Body of pancreas (tissue), 4 donors: ENCODE measurements around the gene KCNMB2. TPM values are rescaled to one million over a fixed set of nuclear protein-coding genes. Genes with fewer than 3 reads are reported as not detected.
"Not testable (repeated sequence)": the region's sequence is repeated elsewhere in the genome, so short reads cannot be mapped to it uniquely, and the experiment has no call there.

Experiments
- ATAC-seq: fragments of 150-250 bp; one replicate; pipeline ENCODE4 v1.9.1; 2016
- DNase-seq, 4 donors: peaks; one replicate each; pipeline ENCODE4 v3.0.0-alpha.2; 2019
- H3K27ac ChIP-seq, 4 donors: fragments of 200-600 bp; sonication (generic); 1 replicate in 3 of 4; 2 replicates in 1 of 4; pipeline versions ENCODE4 v1.5.1 to v1.6.1; 2016 to 2019; ENCODE audit warnings: mild to moderate bottlenecking in 1 of 4, mixed read lengths in 1 of 4, moderate library complexity in 1 of 4
- H3K27me3 ChIP-seq, 2 donors: fragments of 200-600 bp; sonication (generic); one replicate each; pipeline ENCODE4 v1.6.0; 2016; ENCODE audit warnings: mild to moderate bottlenecking in 1 of 2
- H3K36me3 ChIP-seq, 2 donors: fragments of 200-600 bp; sonication (generic); replicated peaks in 1 of 2; 2 replicates each; pipeline ENCODE4 v1.5.1; 2016; ENCODE audit warnings: low read depth in 2 of 2; ENCODE audit not compliant: insufficient read depth in 1 of 2
- H3K4me1 ChIP-seq: fragments of 200-600 bp; sonication (generic); one replicate; pipeline ENCODE4 v1.6.0; 2016
- H3K4me3 ChIP-seq, 2 donors: fragments of 200-600 bp; sonication (generic); 1 replicate in 1 of 2; 2 replicates in 1 of 2; pipeline ENCODE4 v1.5.1; 2016 to 2019
- H3K9me3 ChIP-seq, 3 donors: fragments of 200-600 bp; sonication (generic); 1 replicate in 2 of 3; 2 replicates in 1 of 3; pipeline ENCODE4 v1.5.1; 2016
- POLR2A ChIP-seq, 3 donors: fragments of 450-650 bp; IDR thresholded peaks; one replicate each; pipeline ENCODE4 v1.6.1; 2016; ENCODE audit warnings: antibody characterized with exemption in 3 of 3, mild to moderate bottlenecking in 2 of 3
- WGBS, 2 donors: methylation state at CpG; one replicate each; pipeline ENCODE4 v1.1.5; 2017; 5-methylcytosine and 5-hydroxymethylcytosine counted together
- intact Hi-C: fragments of 100-400 bp; cut with DNase I; formaldehyde crosslinking; loops from one replicate; pipeline ENCODE4 v1.15.1; 2023
- total RNA-seq, 2 donors: library from RNA; depleted of rRNA; stranded (reverse); fragments of >200 nt; gene quantifications; one replicate each; pipeline ENCODE4 v1.1.0, GENCODE V29; 2016
- TF ChIP-seq, protein P1 (sequence below), 7 experiments: fragments of 450-650 bp in 4 of 7; fragments of 200-600 bp in 3 of 7; sonication (generic) in 3 of 7; IDR thresholded peaks; one replicate each; pipeline ENCODE4 v1.5.1; 2016 to 2019; ENCODE audit warnings: antibody characterized with exemption in 7 of 7

KCNMB2 gene
- total RNA-seq, 2 donors from 2014 or later = 2.3 TPM; not detected in 1

GRCh38 chr3:178856804-178857203, 320.6 kb downstream of the KCNMB2 start:
- no peak for TF ChIP-seq POLR2A (IDR thresholded peaks at IDR 0.05)
- TF ChIP-seq, protein P1, sequence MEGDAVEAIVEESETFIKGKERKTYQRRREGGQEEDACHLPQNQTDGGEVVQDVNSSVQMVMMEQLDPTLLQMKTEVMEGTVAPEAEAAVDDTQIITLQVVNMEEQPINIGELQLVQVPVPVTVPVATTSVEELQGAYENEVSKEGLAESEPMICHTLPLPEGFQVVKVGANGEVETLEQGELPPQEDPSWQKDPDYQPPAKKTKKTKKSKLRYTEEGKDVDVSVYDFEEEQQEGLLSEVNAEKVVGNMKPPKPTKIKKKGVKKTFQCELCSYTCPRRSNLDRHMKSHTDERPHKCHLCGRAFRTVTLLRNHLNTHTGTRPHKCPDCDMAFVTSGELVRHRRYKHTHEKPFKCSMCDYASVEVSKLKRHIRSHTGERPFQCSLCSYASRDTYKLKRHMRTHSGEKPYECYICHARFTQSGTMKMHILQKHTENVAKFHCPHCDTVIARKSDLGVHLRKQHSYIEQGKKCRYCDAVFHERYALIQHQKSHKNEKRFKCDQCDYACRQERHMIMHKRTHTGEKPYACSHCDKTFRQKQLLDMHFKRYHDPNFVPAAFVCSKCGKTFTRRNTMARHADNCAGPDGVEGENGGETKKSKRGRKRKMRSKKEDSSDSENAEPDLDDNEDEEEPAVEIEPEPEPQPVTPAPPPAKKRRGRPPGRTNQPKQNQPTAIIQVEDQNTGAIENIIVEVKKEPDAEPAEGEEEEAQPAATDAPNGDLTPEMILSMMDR (IDR thresholded peaks at IDR 0.05) = no peak
- no peaks in the 10 kb centered on the region for H3K4me1 ChIP-seq
- intact Hi-C loops = no loop called here

GRCh38 chr3:178859386-178859785, 323.1 kb downstream of the KCNMB2 start:
- WGBS, 2 donors = 70 to 74% methylated on average over 3 of the region's 3 CpGs
- intact Hi-C loops = no loop called here

More at GRCh38 chr3:178856804-178857203, 320.6 kb downstream of the KCNMB2 start:
- Histone ChIP-seq H3K27me3 (no peaks in the 10 kb centered on the region), H3K9me3 (no peaks in the 10 kb centered on the region), H3K36me3 (no peaks in the 10 kb centered on the region), H3K4me3 (no peak overlapping the region), H3K27ac (no peak overlapping the region)
- ATAC-seq = no peak
- 84 to 87% methylated on average over 2 of the region's 2 CpGs for WGBS, 2 donors
- DNase-seq = no peak

GRCh38 chr3:178859900-178860436, 323.7 kb downstream of the KCNMB2 start:
- H3K4me3 ChIP-seq, ATAC-seq, H3K27ac ChIP-seq, H3K27me3 ChIP-seq, H3K4me1 ChIP-seq, H3K9me3 ChIP-seq, H3K36me3 ChIP-seq, intact Hi-C loops, DNase-seq: not testable (repeated sequence)
- WGBS, 2 donors = 82 to 85% methylated on average over 27 to 28 of the region's 29 CpGs

More at GRCh38 chr3:178859386-178859785, 323.1 kb downstream of the KCNMB2 start:
- H3K9me3 ChIP-seq = no peaks in the 10 kb centered on the region
- no peaks in the 10 kb centered on the region for H3K4me1 ChIP-seq
- H3K4me3 ChIP-seq = no peak overlapping the region
- DNase-seq = no peak
- no peak for ATAC-seq
- H3K36me3 ChIP-seq = no peaks in the 10 kb centered on the region
- no peak for TF ChIP-seq POLR2A (IDR thresholded peaks at IDR 0.05)
- H3K27me3 ChIP-seq = no peaks in the 10 kb centered on the region
- H3K27ac ChIP-seq = no peak overlapping the region

DNA sequence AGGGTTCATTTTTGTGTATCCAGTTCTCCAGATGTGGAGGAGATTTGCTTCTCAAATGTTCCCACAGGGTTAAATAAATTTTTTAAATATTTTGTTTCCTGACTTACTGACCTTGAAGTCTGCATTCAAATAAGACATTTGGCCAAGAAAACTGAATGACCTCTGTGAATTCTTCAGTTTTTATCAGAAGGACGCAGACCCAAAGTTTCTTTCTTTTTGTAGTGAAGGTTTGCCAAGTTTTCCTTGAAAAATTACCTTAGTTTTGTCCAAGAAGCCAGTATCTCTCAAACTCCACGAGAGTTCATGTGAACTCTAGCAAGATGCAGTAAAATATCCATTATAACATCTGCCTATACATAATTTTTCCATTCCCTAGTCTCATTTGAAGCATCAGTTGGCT, 332.4 kb downstream of the KCNMB2 start:
- Histone ChIP-seq H3K27me3 (no peaks in the 10 kb centered on the region), H3K36me3 (no peaks in the 10 kb centered on the region), H3K27ac (no peak overlapping the region), H3K9me3 (no peaks in the 10 kb centered on the region), H3K4me1 (no peaks in the 10 kb centered on the region), H3K4me3 (no peak overlapping the region)
- 17% methylated on average over 2 of the region's 2 CpGs for WGBS, 2 donors
- intact Hi-C loops = no loop called here
- DNase-seq = no peak
- ATAC-seq = no peak
- TF ChIP-seq, protein P1 (IDR thresholded peaks at IDR 0.05) = no peak
- no peak for TF ChIP-seq POLR2A (IDR thresholded peaks at IDR 0.05)

- H3K36me3 ChIP-seq = no peaks in the 10 kb centered on the region
- intact Hi-C loops = no loop called here
- ATAC-seq (no peak), DNase-seq (no peak)
- no peaks in the 10 kb centered on the region for H3K27me3 ChIP-seq
- H3K4me1 ChIP-seq = no peaks in the 10 kb centered on the region
- TF ChIP-seq POLR2A (IDR thresholded peaks at IDR 0.05) = no peak
- TF ChIP-seq, protein P1 (IDR thresholded peaks at IDR 0.05) = no peak
- H3K9me3 ChIP-seq = no peaks in the 10 kb centered on the region
- H3K27ac ChIP-seq = no peak overlapping the region
- no peak overlapping the region for H3K4me3 ChIP-seq
Observed at GRCh38 chr3:178870085-178870484, 333.8 kb downstream of the KCNMB2 start.

- intact Hi-C loops = no loop called here
- ATAC-seq (no peak), DNase-seq (no peak)
- Histone ChIP-seq H3K4me3 (no peak overlapping the region), H3K9me3 (no peaks in the 10 kb centered on the region), H3K27me3 (no peaks in the 10 kb centered on the region), H3K36me3 (no peaks in the 10 kb centered on the region), H3K27ac (no peak overlapping the region), H3K4me1 (no peaks in the 10 kb centered on the region)
- TF ChIP-seq, protein P1 (IDR thresholded peaks at IDR 0.05) = no peak
- no peak for TF ChIP-seq POLR2A (IDR thresholded peaks at IDR 0.05)
- WGBS, 2 donors = 50 to 55% methylated on average over 1 of the region's 1 CpG
Observed at GRCh38 chr3:178875157-178875556, 338.9 kb downstream of the KCNMB2 start.
